Small intestine (tissue), 7 donors: Measurements from ENCODE around the gene STXBP1. TPM values are rescaled to one million over a fixed set of nuclear protein-coding genes. Genes with fewer than 3 reads are reported as not detected.

ENCODE experiments used
- DNase-seq, 2 donors: peaks; one replicate each; pipeline versions ENCODE4 v3.0.0 to v3.0.0-alpha.2; 2013
- FAIRE-seq: peaks from 2 replicates; lab custom pipeline; 2012; peaks lifted over from hg19 to GRCh38; lab: Jason Lieb, UNC
- H3K27ac ChIP-seq, 3 donors: one replicate each; pipeline ENCODE4 v1.5.1; 2013; ENCODE audit warnings: low read length in 2 of 3, mild to moderate bottlenecking in 2 of 3, control low read depth in 1 of 3, inconsistent platforms in 1 of 3, low read depth in 1 of 3, moderate library complexity in 1 of 3
- H3K27me3 ChIP-seq, 3 donors: one replicate each; pipeline ENCODE4 v1.6.1; 2013; ENCODE audit warnings: low read length in 3 of 3, inconsistent platforms in 1 of 3; ENCODE audit not compliant: control insufficient read depth in 3 of 3, insufficient read depth in 3 of 3
- H3K36me3 ChIP-seq, 3 donors: one replicate each; pipeline ENCODE4 v1.6.1; 2013; ENCODE audit warnings: low read length in 3 of 3, inconsistent platforms in 1 of 3, low read depth in 1 of 3, mild to moderate bottlenecking in 1 of 3, moderate library complexity in 1 of 3; ENCODE audit not compliant: control insufficient read depth in 3 of 3, insufficient read depth in 2 of 3
- H3K4me1 ChIP-seq, 3 donors: one replicate each; pipeline ENCODE4 v1.6.1; 2013; ENCODE audit warnings: low read length in 2 of 3, inconsistent platforms in 1 of 3, low read depth in 1 of 3, mild to moderate bottlenecking in 1 of 3, moderate library complexity in 1 of 3; ENCODE audit not compliant: control insufficient read depth in 3 of 3, insufficient read depth in 2 of 3
- H3K4me3 ChIP-seq, 3 donors: one replicate each; pipeline ENCODE4 v1.5.1; 2013; ENCODE audit warnings: low read length in 3 of 3, control low read depth in 1 of 3, inconsistent platforms in 1 of 3, low read depth in 1 of 3, mild to moderate bottlenecking in 1 of 3, moderate library complexity in 1 of 3
- H3K9me3 ChIP-seq, 2 donors: one replicate each; pipeline ENCODE4 v1.6.1; 2013; ENCODE audit warnings: low read depth in 1 of 2, low read length in 1 of 2; ENCODE audit not compliant: control insufficient read depth in 2 of 2, insufficient read depth in 1 of 2
- WGBS, 3 donors: extraction: QIAGEN DNeasy Blood & Tissue Kit; methylation state at CpG; one replicate each; pipeline ENCODE4 v1.1.7; 2013; 5-methylcytosine and 5-hydroxymethylcytosine counted together
- polyA plus RNA-seq, 4 donors: library from polyadenylated mRNA; stranded (reverse) in 3 of 4; unstranded in 1 of 4; fragments of 200-250 nt in 3 of 4; fragments of 120-200 nt in 1 of 4; gene quantifications; one replicate each; pipeline versions ENCODE4 v1.2.1 to v1.2.3, GENCODE V29; 2013
- donor health status: healthy with polysubstance abuse.
- donor health status: control.
- donor health status: control.
- donor health status: Bipolar disorder and iron deficiency.
- donor health status: healthy.

STXBP1 gene
- polyA plus RNA-seq, 4 donors: 0.89 to 16.4 (median 8.1) TPM

DNA sequence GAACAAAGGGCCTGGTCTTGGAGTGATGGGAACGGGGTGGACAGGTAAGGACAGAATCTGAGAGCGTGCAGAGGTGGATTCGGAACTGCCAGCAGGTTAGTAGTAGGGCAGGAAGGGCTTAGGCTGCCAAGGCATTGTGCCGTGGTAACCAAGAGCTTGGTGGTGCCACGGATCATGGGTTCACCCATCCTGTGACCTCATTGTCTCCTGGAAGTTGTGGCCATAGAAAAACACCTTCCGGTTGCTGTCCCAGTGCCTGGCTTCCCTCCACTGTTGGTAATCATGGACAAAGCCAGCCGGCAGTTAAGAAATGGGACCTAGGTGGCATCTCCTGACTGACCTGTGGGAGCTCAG lies 52.2 kb downstream of the STXBP1 start:
- peaks cover 0 to 24% (median 2%) of the 10 kb centered on the region in 3 donors for H3K36me3 ChIP-seq
- peak overlapping the region in 1 of 3 donors; percentile 32 for H3K27ac ChIP-seq
- peaks cover 0 to 13% (median 0%) of the 10 kb centered on the region in 3 donors for H3K4me1 ChIP-seq
- FAIRE-seq: no peak
- H3K9me3 ChIP-seq: no peaks in the 10 kb centered on the region
- WGBS, 3 donors: 75 to 88% (median 85%) methylated on average over 7 of the region's 7 CpGs
- no peak overlapping the region for H3K4me3 ChIP-seq
- no peak for DNase-seq
- H3K27me3 ChIP-seq: no peaks in the 10 kb centered on the region

DNA sequence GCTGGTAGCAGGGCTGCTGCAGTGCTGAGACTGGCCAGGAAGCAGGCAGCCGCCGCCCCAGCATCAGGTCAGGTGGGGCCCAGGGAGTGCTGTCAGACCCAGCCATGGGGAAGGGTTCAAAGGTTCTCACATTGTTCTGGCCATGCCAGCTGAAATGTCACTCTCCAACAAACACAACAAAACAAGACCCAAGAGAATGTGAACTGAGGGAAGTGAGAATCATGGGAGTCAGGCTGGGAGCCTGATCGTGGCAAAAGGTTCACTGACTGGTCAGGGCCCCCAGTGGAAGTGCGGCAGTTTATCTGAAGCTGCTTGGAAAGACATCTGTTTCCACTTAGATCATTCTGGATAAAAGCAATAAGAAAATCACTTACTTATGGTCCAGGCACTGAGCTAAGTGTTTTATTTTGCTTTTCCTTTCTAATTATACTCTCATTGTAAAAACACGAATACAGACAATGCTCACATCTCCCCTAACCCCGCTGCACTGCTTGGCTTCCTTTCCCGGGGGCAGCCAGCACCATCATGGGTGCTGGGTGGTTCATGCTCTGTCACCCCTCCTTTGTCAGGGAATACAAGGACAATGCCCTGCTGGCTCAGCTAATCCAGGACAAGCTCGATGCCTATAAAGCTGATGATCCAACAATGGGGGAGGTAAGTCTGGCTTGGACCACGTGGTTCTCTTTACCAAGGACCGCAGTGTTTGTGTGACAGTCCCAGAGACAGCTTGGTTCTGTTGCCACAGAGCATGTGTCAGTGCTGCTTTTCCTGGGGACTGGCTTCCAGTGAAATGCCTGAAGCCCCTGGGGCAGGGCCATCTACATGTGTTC lies 52.8 kb downstream of the STXBP1 start:
- peak; percentile 39 to 54 for DNase-seq
- H3K27ac ChIP-seq: peak overlapping the region in 1 of 3 donors; percentile 32

DNA sequence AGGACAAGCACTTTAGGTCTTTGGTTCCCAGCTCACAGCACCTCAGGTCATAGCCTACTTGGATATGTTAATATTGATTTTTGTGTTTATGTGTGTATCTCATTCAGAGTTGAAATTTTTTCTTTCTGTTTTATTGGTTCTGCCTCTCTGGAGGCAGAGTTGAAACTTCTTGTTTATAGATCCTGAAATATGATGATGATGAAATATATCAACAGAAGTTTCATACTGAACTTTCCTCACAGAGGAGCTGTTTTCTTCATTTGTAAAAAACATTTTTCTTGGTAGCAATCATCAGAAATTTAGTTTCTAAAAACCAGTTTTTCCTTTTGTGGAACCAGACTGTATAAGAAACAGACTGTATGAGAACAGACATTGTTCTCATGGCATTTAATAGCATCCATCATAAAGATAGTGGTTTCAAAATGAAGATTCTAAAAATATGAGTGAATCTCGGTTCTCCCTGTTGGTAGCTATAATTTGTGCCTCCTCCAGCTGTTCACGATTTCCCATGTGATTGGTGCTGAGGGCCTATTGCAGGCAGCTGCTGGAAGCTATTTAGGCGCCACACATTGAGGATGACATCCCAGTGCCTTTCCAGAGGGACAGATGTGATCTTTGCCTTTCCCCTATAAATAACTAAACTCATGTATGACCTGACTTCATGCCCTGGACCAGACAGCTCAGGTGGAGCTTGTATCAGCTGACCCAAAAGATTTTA lies 55.2 kb downstream of the STXBP1 start:
- no peak overlapping the region for H3K27ac ChIP-seq
- H3K36me3 ChIP-seq: peaks cover 0 to 35% (median 5%) of the 10 kb centered on the region in 3 donors
- H3K4me1 ChIP-seq: peaks cover 0 to 13% (median 0%) of the 10 kb centered on the region in 3 donors
- no peaks in the 10 kb centered on the region for H3K9me3 ChIP-seq
- H3K27me3 ChIP-seq: no peaks in the 10 kb centered on the region
- FAIRE-seq (no peak), DNase-seq (no peak)
- H3K4me3 ChIP-seq: no peak overlapping the region
- 63 to 74% (median 64%) methylated on average over 3 of the region's 3 CpGs for WGBS, 3 donors

More for the DNA sequence above, 52.8 kb downstream of the STXBP1 start:
- peaks cover 0 to 13% (median 0%) of the 10 kb centered on the region in 3 donors for H3K4me1 ChIP-seq
- no peak for FAIRE-seq
- peaks cover 0 to 24% (median 2%) of the 10 kb centered on the region in 3 donors for H3K36me3 ChIP-seq
- 44 to 53% (median 52%) methylated on average over 10 of the region's 10 CpGs for WGBS, 3 donors
- no peak overlapping the region for H3K4me3 ChIP-seq
- no peaks in the 10 kb centered on the region for H3K27me3 ChIP-seq
- no peaks in the 10 kb centered on the region for H3K9me3 ChIP-seq

DNA sequence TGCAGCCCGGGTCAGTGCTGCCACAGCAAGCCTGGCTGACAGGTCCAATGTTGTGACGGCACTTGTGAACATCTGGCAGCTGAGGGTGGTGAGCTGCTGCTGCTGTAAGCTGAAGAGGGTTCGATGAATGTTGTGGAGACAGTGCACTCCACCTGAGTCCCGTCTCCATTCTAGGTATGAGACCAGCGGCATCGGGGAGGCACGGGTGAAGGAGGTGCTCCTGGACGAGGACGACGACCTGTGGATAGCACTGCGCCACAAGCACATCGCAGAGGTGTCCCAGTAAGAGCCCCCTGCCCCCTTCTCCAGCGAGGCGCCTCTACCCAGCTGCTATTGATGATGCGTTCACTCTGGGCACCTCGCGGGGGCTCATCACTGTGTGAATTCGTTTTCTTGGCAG lies 55.8 kb downstream of the STXBP1 start:
- 90 to 94% (median 91%) methylated on average over 15 to 18 of the region's 18 CpGs for WGBS, 3 donors
- Histone ChIP-seq H3K4me1 (peaks cover 0 to 13% (median 0%) of the 10 kb centered on the region in 3 donors), H3K4me3 (no peak overlapping the region), H3K36me3 (peaks cover 0 to 35% (median 4%) of the 10 kb centered on the region in 3 donors), H3K27me3 (no peaks in the 10 kb centered on the region), H3K27ac (no peak overlapping the region), H3K9me3 (no peaks in the 10 kb centered on the region)
- DNase-seq: no peak
- no peak for FAIRE-seq

DNA sequence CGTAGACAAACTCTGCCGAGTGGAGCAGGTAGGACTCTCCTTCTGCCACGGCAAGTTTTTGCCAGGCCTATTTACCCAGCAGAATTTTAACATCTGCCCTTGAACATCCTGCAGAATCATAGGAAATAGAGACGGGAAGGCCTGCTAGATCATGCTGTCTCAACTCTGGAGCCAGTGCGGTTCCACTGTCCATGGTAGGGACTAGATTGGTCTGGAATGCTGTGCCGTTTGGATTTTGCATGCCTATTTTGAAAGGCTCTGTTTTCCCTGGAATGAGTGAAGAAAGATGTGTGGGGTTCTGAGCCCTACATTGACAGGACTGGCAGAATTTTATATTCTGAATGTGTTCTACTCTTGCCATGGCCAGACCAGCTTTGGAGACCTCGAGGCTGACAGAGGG lies 61.2 kb downstream of the STXBP1 start:
- FAIRE-seq (no peak), DNase-seq (no peak)
- H3K36me3 ChIP-seq: peaks cover 0 to 32% (median 3%) of the 10 kb centered on the region in 3 donors
- no peak overlapping the region for H3K27ac ChIP-seq
- H3K4me1 ChIP-seq: no peaks in the 10 kb centered on the region
- 81 to 90% (median 90%) methylated on average over 7 of the region's 7 CpGs for WGBS, 3 donors
- H3K9me3 ChIP-seq: no peaks in the 10 kb centered on the region
- no peaks in the 10 kb centered on the region for H3K27me3 ChIP-seq
- no peak overlapping the region for H3K4me3 ChIP-seq

DNA sequence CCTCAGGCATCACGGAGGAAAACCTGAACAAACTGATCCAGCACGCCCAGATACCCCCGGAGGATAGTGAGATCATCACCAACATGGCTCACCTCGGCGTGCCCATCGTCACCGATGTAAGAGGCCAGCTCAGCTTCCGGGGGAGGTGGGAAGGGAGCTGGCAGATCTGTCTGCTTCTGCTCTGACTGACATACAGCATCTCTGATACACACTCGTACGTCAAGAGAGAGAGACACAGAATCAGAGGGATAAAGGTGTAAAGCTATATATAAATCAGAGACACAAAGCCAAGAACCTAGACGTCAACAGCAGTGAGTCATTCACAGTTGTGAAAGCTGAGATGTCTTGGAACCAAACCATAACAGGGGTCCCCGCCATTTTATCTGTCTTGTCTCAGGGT lies 64.6 kb downstream of the STXBP1 start:
- DNase-seq (no peak), FAIRE-seq (no peak)
- Histone ChIP-seq H3K27ac (no peak overlapping the region), H3K27me3 (no peaks in the 10 kb centered on the region), H3K4me3 (no peak overlapping the region), H3K4me1 (no peaks in the 10 kb centered on the region), H3K9me3 (no peaks in the 10 kb centered on the region), H3K36me3 (peaks cover 0 to 49% (median 0%) of the 10 kb centered on the region in 3 donors)
- 87 to 93% (median 87%) methylated on average over 12 of the region's 12 CpGs for WGBS, 3 donors

DNA sequence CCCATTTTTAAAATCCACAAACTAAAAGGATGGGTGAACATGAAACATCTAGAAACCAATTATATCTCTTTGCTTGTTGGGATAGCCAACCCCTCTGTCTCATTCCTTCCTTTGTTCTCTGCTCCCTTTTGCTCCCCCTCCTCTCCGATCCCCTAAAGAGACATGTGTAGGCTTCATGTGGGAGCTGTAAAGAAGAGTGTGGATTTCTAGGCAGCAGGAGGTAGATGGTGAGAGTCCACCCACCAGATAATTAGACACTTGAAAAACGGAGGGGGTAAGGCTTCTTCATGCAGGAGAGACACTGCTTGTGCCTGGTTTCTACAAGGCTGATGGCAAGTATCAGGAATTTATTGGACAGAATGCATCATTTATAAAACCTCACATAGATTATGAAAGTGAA lies 67.4 kb downstream of the STXBP1 start:
- no peaks in the 10 kb centered on the region for H3K9me3 ChIP-seq
- no peaks in the 10 kb centered on the region for H3K27me3 ChIP-seq
- WGBS, 3 donors: 74 to 84% (median 75%) methylated on average over 2 of the region's 2 CpGs
- DNase-seq (no peak), FAIRE-seq (no peak)
- peaks cover 0 to 54% (median 0%) of the 10 kb centered on the region in 3 donors for H3K36me3 ChIP-seq
- no peaks in the 10 kb centered on the region for H3K4me1 ChIP-seq
- H3K4me3 ChIP-seq: no peak overlapping the region
- H3K27ac ChIP-seq: no peak overlapping the region

DNA sequence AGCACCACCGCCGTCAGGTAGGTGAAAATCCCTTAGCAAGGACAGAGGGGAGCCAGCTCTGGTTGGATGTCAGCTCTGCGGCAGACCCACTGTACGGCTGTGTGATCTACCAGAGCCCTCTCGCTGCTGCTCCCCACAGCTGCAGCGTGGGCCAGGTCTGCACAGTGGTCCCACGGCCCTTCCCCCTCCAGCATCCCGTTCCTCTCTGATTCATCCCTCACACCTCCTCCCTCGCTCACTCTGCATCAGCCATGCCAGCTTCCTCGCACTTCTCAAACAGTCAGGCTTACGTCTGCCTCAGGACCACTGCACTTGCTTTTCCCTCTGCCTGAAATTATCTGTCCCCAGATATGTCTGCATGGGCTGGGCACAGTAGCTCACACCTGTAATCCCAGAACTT lies 68.1 kb downstream of the STXBP1 start:
- FAIRE-seq: no peak

More for the DNA sequence above, 68.1 kb downstream of the STXBP1 start:
- DNase-seq: no peak
- Histone ChIP-seq H3K9me3 (no peaks in the 10 kb centered on the region), H3K27me3 (no peaks in the 10 kb centered on the region), H3K4me3 (no peak overlapping the region), H3K36me3 (peaks cover 0 to 56% (median 0%) of the 10 kb centered on the region in 3 donors), H3K27ac (no peak overlapping the region), H3K4me1 (no peaks in the 10 kb centered on the region)
- WGBS, 3 donors: 87 to 93% (median 88%) methylated on average over 11 of the region's 11 CpGs
